K562 (cell line): ENCODE measurements around the gene TRANK1. TPM values are rescaled to one million over a fixed set of nuclear protein-coding genes. Genes with fewer than 3 reads are reported as not detected.

Source experiments
- FIP1L1 ChIP-seq: fragments of 200-400 bp; formaldehyde crosslinking; IDR thresholded peaks from 2 replicates; pipeline ENCODE4 v1.6.1; 2018; ENCODE audit warnings: mild to moderate bottlenecking, low read depth, low read length; ENCODE audit not compliant: poor library complexity, severe bottlenecking
- GABPB1 ChIP-seq: sonication (generic); formaldehyde crosslinking; IDR thresholded peaks from 2 replicates; pipeline ENCODE4 v1.8.0; 2022; ENCODE audit warnings: mild to moderate bottlenecking, missing genetic modification reagents
- MED1 ChIP-seq: sonication (generic); formaldehyde crosslinking; IDR thresholded peaks from 2 replicates; pipeline ENCODE4 v1.8.1; 2023; ENCODE audit warnings: missing genetic modification reagents, borderline replicate concordance
- MXI1 ChIP-seq: IDR thresholded peaks from 2 replicates; pipeline ENCODE4 v1.6.1; 2011; ENCODE audit warnings: low read depth, mild to moderate bottlenecking, improper control_type of control experiment, low read length
- NEUROD1 ChIP-seq: fragments of 150-350 bp; IDR thresholded peaks from 2 replicates; pipeline ENCODE4 v1.6.1; 2014; ENCODE audit warnings: borderline replicate concordance, low read length, low read depth; ENCODE audit not compliant: partially characterized antibody
- NR1H2 ChIP-seq: sonication (generic); formaldehyde crosslinking; IDR thresholded peaks from 2 replicates; pipeline ENCODE4 v1.4.0; 2020; ENCODE audit warnings: mild to moderate bottlenecking, missing genetic modification reagents
- PYGO2 ChIP-seq: fragments of 450-650 bp; IDR thresholded peaks from 2 replicates; pipeline ENCODE4 v1.6.1; 2016; ENCODE audit warnings: mild to moderate bottlenecking, missing genetic modification characterization, moderate library complexity, missing compliant biosample characterization
- RBM39 ChIP-seq: fragments of 200-400 bp; formaldehyde crosslinking; optimal IDR thresholded peaks from 2 replicates; pipeline ENCODE3; 2018; ENCODE audit warnings: low read depth, low read length
- RCOR1 ChIP-seq, 2 experiments: IDR thresholded peaks; 2 replicates each; pipeline ENCODE4 v1.6.1; 2012; ENCODE audit warnings: low read depth in 2 of 2, low read length in 2 of 2, borderline replicate concordance in 1 of 2, improper control_type of control experiment in 1 of 2
- SRF ChIP-seq, 2 experiments: fragments of 250-450, 450-650 bp in 1 of 2; sonication (Bioruptor Pico) in 1 of 2; sonication (generic) in 1 of 2; formaldehyde crosslinking; IDR thresholded peaks; 2 replicates each; pipeline versions ENCODE4 v1.5.0 to v1.5.1; 2020 to 2022; ENCODE audit warnings: mild to moderate bottlenecking in 1 of 2, missing genetic modification reagents in 1 of 2
- TAF1 ChIP-seq: IDR thresholded peaks from 2 replicates; pipeline ENCODE4 v1.6.1; 2011; ENCODE audit warnings: mild to moderate bottlenecking, low read length, moderate library complexity; ENCODE audit not compliant: insufficient read depth, control insufficient read depth, severe bottlenecking; ENCODE audit errors: extremely low read depth
- TEAD4 ChIP-seq, 2 experiments: sonication (generic) in 1 of 2; formaldehyde crosslinking in 1 of 2; IDR thresholded peaks; 2 replicates each; pipeline versions ENCODE4 v1.6.1 to v1.8.0; 2012 to 2022; ENCODE audit warnings: borderline replicate concordance in 1 of 2, inconsistent platforms in 1 of 2, low read length in 1 of 2, mild to moderate bottlenecking in 1 of 2, missing genetic modification reagents in 1 of 2
- TSHZ1 ChIP-seq: fragments of 250-450 bp; sonication (Bioruptor Pico); IDR thresholded peaks from 2 replicates; pipeline ENCODE4 v1.4.0; 2020; ENCODE audit warnings: mild to moderate bottlenecking, moderate library complexity
- XRCC3 ChIP-seq: fragments of 450-650 bp; IDR thresholded peaks from 2 replicates; pipeline ENCODE4 v1.6.1; 2017; ENCODE audit warnings: mild to moderate bottlenecking, moderate library complexity
- ZNF384 ChIP-seq: IDR thresholded peaks from 2 replicates; pipeline ENCODE4 v1.6.1; 2012; ENCODE audit warnings: low read depth, low read length, improper control_type of control experiment
- ZNF395 ChIP-seq: fragments of 200-800 bp; sonication (Bioruptor generic); IDR thresholded peaks from 2 replicates; pipeline ENCODE4 v1.6.1; 2017; ENCODE audit warnings: missing genetic modification characterization, missing compliant biosample characterization
- ZNF699 ChIP-seq: fragments of 250-450 bp; sonication (Bioruptor Pico); IDR thresholded peaks from 2 replicates; pipeline ENCODE4 v1.8.0; 2021; ENCODE audit warnings: mild to moderate bottlenecking, moderate library complexity; ENCODE audit not compliant: insufficient replicate concordance
- polyA plus RNA-seq, 8 experiments: library from polyadenylated mRNA; depleted of rRNA in 4 of 8; stranded (reverse) in 5 of 8; unstranded in 3 of 8; fragments of >200 nt; fragmentation: Nextera tagmentation in 2 of 8; fragmentation: Illumina TruSeq in 1 of 8; extraction: Ambion mirVana in 2 of 8; extraction: Trizol in 1 of 8; gene quantifications; 2 replicates each; pipeline versions ENCODE4 v1.2.1 to v1.2.3, GENCODE V29; 2011 to 2014; ENCODE audit warnings: inconsistent platforms in 1 of 8, missing spikeins in 1 of 8
- total RNA-seq, 7 experiments: library from RNA; depleted of rRNA in 6 of 7; stranded (reverse); fragments of >200 nt in 6 of 7; fragmentation: Illumina TruSeq in 2 of 7; extraction: Trizol in 2 of 7; gene quantifications; 2 replicates each; pipeline versions ENCODE4 v1.2.1 to v1.2.3, GENCODE V29; 2011 to 2021; ENCODE audit warnings: low replicate concordance in 1 of 7
- TF ChIP-seq, protein P1 (sequence below), 3 experiments: fragments of 200-800 bp in 1 of 3; fragments of 250-450 bp in 1 of 3; fragments of 450-650 bp in 1 of 3; sonication (Bioruptor Pico) in 1 of 3; sonication (Bioruptor generic) in 1 of 3; formaldehyde crosslinking in 1 of 3; IDR thresholded peaks; 2 replicates each; pipeline versions ENCODE4 v1.6.1 to v1.8.0; 2016 to 2022; ENCODE audit warnings: mild to moderate bottlenecking in 2 of 3, missing genetic modification characterization in 2 of 3, missing compliant biosample characterization in 1 of 3, moderate library complexity in 1 of 3

The TRANK1 gene
- total and polyA plus RNA-seq, 9 of the 15 experiments (the other 6 are each of a cell fraction or from before 2014, with no cell fraction given): 0.41 to 5.3 (median 2.1) TPM

DNA sequence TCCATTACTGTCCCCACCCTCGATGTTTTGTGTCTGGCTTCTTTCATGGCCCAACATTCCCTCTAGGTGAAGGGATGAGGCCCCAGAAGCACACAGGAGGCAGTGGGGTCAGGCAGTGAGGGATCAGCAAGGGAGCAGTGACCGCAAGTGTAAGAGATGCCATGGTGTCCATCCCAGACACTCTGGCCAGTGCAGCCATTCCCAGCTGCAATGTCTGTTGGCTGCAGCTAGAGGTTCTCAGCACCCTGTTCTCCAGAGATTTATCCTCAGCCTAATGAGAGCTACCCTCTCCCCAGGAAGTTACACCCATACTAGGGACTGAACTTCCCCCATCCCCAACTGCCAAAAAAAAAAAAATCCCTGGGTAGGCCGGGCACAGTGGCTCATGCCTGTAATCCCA, 40.2 kb downstream of the TRANK1 start (continued):
- TF ChIP-seq TEAD4 (IDR thresholded peaks at IDR 0.05; ENCODE audit: low read length): no peak
- no peak for TF ChIP-seq TEAD4 (CRISPR knock-in tag; IDR thresholded peaks at IDR 0.05; ENCODE audit: borderline replicate concordance)
- peak; percentile 69 for TF ChIP-seq ZNF384
- TF ChIP-seq XRCC3: no peak
- no peak for TF ChIP-seq MED1
- TF ChIP-seq ZNF395 (CRISPR knock-in tag): no peak
- no peak for TF ChIP-seq GABPB1
- peak in 1 of 2 experiments; percentile 52; a peak in 1 of 4 replicates for TF ChIP-seq RCOR1 (IDR thresholded peaks at IDR 0.05; ENCODE audit: borderline replicate concordance in 1 of 2, low read depth in 2 of 2, low read length in 2 of 2)
- TF ChIP-seq SRF (CRISPR knock-in tag; IDR thresholded peaks at IDR 0.05): peak in 1 of 2 experiments; percentile 96; a peak in 2 of 4 replicates
- TF ChIP-seq ZNF699: no peak
- TF ChIP-seq, protein P1, sequence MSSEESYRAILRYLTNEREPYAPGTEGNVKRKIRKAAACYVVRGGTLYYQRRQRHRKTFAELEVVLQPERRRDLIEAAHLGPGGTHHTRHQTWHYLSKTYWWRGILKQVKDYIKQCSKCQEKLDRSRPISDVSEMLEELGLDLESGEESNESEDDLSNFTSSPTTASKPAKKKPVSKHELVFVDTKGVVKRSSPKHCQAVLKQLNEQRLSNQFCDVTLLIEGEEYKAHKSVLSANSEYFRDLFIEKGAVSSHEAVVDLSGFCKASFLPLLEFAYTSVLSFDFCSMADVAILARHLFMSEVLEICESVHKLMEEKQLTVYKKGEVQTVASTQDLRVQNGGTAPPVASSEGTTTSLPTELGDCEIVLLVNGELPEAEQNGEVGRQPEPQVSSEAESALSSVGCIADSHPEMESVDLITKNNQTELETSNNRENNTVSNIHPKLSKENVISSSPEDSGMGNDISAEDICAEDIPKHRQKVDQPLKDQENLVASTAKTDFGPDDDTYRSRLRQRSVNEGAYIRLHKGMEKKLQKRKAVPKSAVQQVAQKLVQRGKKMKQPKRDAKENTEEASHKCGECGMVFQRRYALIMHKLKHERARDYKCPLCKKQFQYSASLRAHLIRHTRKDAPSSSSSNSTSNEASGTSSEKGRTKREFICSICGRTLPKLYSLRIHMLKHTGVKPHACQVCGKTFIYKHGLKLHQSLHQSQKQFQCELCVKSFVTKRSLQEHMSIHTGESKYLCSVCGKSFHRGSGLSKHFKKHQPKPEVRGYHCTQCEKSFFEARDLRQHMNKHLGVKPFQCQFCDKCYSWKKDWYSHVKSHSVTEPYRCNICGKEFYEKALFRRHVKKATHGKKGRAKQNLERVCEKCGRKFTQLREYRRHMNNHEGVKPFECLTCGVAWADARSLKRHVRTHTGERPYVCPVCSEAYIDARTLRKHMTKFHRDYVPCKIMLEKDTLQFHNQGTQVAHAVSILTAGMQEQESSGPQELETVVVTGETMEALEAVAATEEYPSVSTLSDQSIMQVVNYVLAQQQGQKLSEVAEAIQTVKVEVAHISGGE (CRISPR knock-in tag; IDR thresholded peaks at IDR 0.05): no peak
- TF ChIP-seq PYGO2: no peak
- TF ChIP-seq TAF1: no peak
- TF ChIP-seq MXI1: no peak
- TF ChIP-seq NR1H2 (CRISPR knock-in tag): no peak
- no peak for TF ChIP-seq FIP1L1
- no peak for TF ChIP-seq NEUROD1
- TF ChIP-seq RBM39: no peak
- TF ChIP-seq TSHZ1 (CRISPR knock-in tag): no peak
